GM10266 (cell line): Measurements from ENCODE around the gene GPRIN1.

Experiments
- DNase-seq: peaks from one replicate; pipeline ENCODE4 v3.0.0; 2012; ENCODE audit errors: extremely low spot score
- CTCF ChIP-seq: IDR thresholded peaks from 2 replicates; pipeline ENCODE4 v1.5.1; 2012; ENCODE audit warnings: mild to moderate bottlenecking, low read depth; ENCODE audit not compliant: control insufficient read depth, insufficient read depth; ENCODE audit errors: missing control alignments

GPRIN1 gene

GRCh38 chr5:176621661-176622079, 11.7 kb upstream of the GPRIN1 start:
- TF ChIP-seq CTCF: no peak
- DNase-seq: no peak

- TF ChIP-seq CTCF: no peak
- no peak for DNase-seq
Measured at GRCh38 chr5:176620333-176620981, 10.5 kb upstream of the GPRIN1 start.

GRCh38 chr5:176619569-176620332, 9.8 kb upstream of the GPRIN1 start:
- no peak for TF ChIP-seq CTCF
- DNase-seq: no peak

- peak; percentile 46 for TF ChIP-seq CTCF
- peak; percentile 97 for DNase-seq
Measured at GRCh38 chr5:176619203-176619568, 9.2 kb upstream of the GPRIN1 start.

GRCh38 chr5:176618783-176619182, 8.8 kb upstream of the GPRIN1 start:
- TF ChIP-seq CTCF: no peak
- DNase-seq: no peak

GRCh38 chr5:176616511-176616910, 6.6 kb upstream of the GPRIN1 start:
- no peak for TF ChIP-seq CTCF
- no peak for DNase-seq
